ENCODE measurements around the gene ARPP21. TPM values are rescaled to one million over a fixed set of nuclear protein-coding genes. Genes with fewer than 3 reads are reported as not detected.

ARPP21 gene
- total RNA-seq, 4 donors from 2014 or later: not detected

DNA sequence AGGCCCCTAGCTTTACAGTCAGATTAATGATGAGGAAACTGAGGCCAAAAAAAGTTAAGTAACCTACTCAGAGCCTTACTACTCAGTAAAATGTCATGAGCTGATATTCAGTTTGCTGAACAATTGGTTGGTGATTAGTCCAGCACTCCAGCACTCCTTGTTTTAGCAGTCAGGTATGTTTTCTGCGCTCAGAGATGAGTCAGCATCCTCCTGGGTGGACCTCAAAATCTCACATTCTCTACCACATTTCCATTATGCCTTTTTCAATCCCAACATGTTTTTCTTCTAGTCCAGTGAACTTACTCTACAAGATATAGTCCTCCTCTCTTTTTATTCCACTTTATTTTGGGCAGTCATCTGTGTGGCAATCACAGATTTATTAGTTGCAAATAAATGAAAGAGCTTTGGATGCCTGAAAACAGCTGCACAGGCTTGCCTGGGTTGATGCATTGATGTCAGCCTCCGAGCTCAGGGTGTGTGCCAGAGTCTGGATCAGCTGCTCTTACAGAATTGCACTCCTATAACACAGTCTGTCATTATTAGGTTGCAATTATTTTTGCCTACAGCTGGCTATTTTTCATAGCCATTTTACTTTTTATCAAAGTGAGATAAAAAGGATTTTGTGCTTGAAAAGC lies 133.2 kb downstream of the ARPP21 start:
- Histone ChIP-seq H3K9me3 (no peaks in the 10 kb centered on the region), H3K27me3 (no peaks in the 10 kb centered on the region), H3K4me1 (no peaks in the 10 kb centered on the region), H3K27ac (no peak overlapping the region), H3K36me3 (no peaks in the 10 kb centered on the region), H3K4me3 (no peak overlapping the region)
- no peak for TF ChIP-seq POLR2A (IDR thresholded peaks at IDR 0.05)
- TF ChIP-seq EP300 (IDR thresholded peaks at IDR 0.05): no peak
- TF ChIP-seq, protein P1, sequence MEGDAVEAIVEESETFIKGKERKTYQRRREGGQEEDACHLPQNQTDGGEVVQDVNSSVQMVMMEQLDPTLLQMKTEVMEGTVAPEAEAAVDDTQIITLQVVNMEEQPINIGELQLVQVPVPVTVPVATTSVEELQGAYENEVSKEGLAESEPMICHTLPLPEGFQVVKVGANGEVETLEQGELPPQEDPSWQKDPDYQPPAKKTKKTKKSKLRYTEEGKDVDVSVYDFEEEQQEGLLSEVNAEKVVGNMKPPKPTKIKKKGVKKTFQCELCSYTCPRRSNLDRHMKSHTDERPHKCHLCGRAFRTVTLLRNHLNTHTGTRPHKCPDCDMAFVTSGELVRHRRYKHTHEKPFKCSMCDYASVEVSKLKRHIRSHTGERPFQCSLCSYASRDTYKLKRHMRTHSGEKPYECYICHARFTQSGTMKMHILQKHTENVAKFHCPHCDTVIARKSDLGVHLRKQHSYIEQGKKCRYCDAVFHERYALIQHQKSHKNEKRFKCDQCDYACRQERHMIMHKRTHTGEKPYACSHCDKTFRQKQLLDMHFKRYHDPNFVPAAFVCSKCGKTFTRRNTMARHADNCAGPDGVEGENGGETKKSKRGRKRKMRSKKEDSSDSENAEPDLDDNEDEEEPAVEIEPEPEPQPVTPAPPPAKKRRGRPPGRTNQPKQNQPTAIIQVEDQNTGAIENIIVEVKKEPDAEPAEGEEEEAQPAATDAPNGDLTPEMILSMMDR (IDR thresholded peaks at IDR 0.05): no peak
- TF ChIP-seq POLR2AphosphoS5 (IDR thresholded peaks at IDR 0.05): no peak
- DNase-seq (ENCODE audit: low spot score in 2 of 2): no peak
- WGBS: 41% methylated on average over 2 of the region's 2 CpGs

DNA sequence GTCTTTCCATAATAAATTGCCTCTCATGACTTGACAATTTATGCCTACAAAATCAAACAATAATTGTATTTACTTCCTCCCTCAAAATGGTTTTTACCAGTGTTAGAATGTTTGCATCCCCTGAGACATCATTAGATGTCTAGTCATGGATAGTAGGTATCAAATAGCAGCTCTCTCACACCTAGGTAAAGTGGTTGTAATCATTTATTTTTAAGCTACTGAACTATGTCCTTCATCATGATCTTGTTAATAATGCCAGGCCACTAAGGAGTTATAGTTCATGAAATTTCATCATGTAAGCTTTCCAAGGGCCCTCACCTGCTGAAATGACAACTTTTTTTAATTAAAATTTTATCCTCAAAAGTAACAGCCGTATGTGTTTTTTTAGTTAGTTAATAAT lies 134.1 kb downstream of the ARPP21 start:
- H3K27me3 ChIP-seq: no peaks in the 10 kb centered on the region
- no peak for TF ChIP-seq POLR2A (IDR thresholded peaks at IDR 0.05)
- TF ChIP-seq POLR2AphosphoS5 (IDR thresholded peaks at IDR 0.05): no peak
- TF ChIP-seq, protein P1 (IDR thresholded peaks at IDR 0.05): no peak
- TF ChIP-seq EP300 (IDR thresholded peaks at IDR 0.05): no peak
- no peaks in the 10 kb centered on the region for H3K36me3 ChIP-seq
- H3K4me1 ChIP-seq: no peaks in the 10 kb centered on the region
- DNase-seq (ENCODE audit: low spot score in 2 of 2): no peak
- no peak overlapping the region for H3K27ac ChIP-seq
- H3K9me3 ChIP-seq: no peaks in the 10 kb centered on the region
- no peak overlapping the region for H3K4me3 ChIP-seq
- 76% methylated on average over 1 of the region's 1 CpG for WGBS

DNA sequence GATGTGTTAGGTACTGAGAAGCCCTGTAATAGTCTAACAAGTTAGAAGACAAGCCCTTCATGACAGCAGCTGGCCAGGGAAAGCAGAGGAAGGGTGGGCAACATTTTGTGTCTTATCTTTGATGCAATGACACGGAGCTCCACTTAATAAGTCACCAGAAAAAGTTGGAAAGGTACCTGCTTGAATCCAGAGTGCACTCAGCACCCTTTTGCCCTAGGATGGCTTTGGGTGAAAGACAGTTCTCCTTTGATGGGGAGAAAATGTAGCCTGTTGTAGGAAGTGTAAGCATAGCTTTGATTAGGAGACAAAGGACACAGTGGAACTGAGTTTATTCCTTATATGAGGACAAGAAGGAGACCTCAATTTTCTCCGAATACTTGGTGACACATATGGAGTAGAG lies 137.0 kb downstream of the ARPP21 start:
- no peaks in the 10 kb centered on the region for H3K4me1 ChIP-seq
- WGBS: 80% methylated on average over 2 of the region's 2 CpGs
- DNase-seq (ENCODE audit: low spot score in 2 of 2): no peak

DNA sequence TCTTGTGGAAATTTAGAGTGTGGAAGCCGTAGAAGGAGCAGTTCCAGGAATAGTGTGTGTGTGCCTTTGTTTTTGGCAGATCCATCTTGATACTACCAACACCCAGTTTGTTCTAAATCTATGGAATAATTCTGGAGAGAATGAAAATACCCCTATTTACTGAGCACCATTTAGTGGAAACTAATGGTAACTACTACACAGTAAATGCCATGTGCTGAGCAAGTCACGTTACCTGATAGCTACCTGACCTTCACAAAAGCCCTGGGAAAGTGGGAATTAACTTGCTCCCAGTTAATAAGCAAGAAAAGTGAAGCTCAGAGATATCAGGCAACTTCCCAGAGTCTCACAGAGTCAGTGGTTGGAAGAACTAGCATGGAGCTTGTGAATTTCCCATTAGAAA lies 137.7 kb downstream of the ARPP21 start:
- no peaks in the 10 kb centered on the region for H3K4me1 ChIP-seq
- TF ChIP-seq, protein P1 (IDR thresholded peaks at IDR 0.05): no peak
- no peak for TF ChIP-seq POLR2A (IDR thresholded peaks at IDR 0.05)
- no peak for TF ChIP-seq POLR2AphosphoS5 (IDR thresholded peaks at IDR 0.05)
- TF ChIP-seq EP300 (IDR thresholded peaks at IDR 0.05): no peak
- H3K27ac ChIP-seq: no peak overlapping the region
- H3K9me3 ChIP-seq: no peaks in the 10 kb centered on the region
- no peak overlapping the region for H3K4me3 ChIP-seq
- no peaks in the 10 kb centered on the region for H3K27me3 ChIP-seq
- WGBS: 80% methylated on average over 2 of the region's 2 CpGs
- no peaks in the 10 kb centered on the region for H3K36me3 ChIP-seq
- no peak for DNase-seq (ENCODE audit: low spot score in 2 of 2)

More for the DNA sequence above, 137.0 kb downstream of the ARPP21 start:
- Histone ChIP-seq H3K27ac (no peak overlapping the region), H3K4me3 (no peak overlapping the region), H3K9me3 (no peaks in the 10 kb centered on the region), H3K27me3 (no peaks in the 10 kb centered on the region), H3K36me3 (no peaks in the 10 kb centered on the region)
- no peak for TF ChIP-seq EP300 (IDR thresholded peaks at IDR 0.05)
- no peak for TF ChIP-seq POLR2A (IDR thresholded peaks at IDR 0.05)
- TF ChIP-seq, protein P1 (IDR thresholded peaks at IDR 0.05): no peak
- no peak for TF ChIP-seq POLR2AphosphoS5 (IDR thresholded peaks at IDR 0.05)

DNA sequence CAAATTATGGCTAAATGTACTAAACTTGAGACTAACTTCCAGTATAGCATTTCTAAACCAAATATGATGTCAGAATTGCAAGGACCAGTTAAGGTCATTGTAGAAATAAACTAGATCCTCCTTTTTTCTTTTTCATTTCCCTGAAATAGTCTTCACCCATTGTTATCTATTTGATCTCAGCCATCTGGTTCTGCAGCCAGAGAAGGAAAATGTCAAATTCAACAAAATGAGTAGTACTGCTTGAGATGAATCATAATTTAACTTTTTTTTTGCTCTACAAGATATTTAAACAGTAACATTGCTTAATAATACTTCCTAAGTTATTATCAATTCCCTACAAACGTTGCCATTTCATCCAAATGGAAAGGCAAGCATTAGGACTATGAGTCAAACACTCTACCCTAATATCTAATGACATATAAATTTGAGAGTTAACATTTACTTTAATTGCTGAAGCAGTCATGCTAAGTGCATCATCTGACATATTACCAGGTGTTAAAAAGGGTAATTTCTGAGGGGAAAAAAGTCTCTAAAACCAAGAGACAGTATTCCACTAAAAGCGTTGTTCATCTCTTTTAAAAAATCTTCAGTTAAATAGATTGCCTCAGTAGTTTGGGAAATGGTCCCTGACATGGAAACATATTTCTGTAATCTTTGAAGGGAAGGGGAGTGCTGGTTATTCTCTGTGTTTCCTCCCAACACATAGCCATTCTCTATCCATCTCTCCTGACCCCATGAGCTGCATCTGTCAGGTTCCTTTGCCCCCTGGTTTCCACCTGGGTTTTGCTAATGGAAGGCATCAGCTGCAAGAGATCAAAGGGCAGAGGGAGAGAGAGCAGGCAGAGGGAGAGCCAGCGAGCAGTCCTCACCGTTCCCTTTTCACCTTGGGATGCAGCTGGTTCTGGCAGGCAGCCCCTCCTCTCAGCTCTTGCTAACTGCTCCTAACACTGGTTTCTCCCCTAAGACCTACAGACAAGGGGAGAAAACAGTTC lies 138.5 kb downstream of the ARPP21 start:
- Histone ChIP-seq H3K36me3 (no peaks in the 10 kb centered on the region), H3K9me3 (no peaks in the 10 kb centered on the region), H3K27ac (no peak overlapping the region), H3K4me1 (no peaks in the 10 kb centered on the region), H3K4me3 (no peak overlapping the region), H3K27me3 (no peaks in the 10 kb centered on the region)
- TF ChIP-seq, protein P1 (IDR thresholded peaks at IDR 0.05): no peak
- no peak for TF ChIP-seq EP300 (IDR thresholded peaks at IDR 0.05)
- TF ChIP-seq POLR2A (IDR thresholded peaks at IDR 0.05): no peak
- 54% methylated on average over 4 of the region's 4 CpGs for WGBS
- DNase-seq (ENCODE audit: low spot score in 2 of 2): no peak

Data from suprapubic skin (tissue), 4 donors.